HepG2 (cell line): ENCODE data around the gene ALPK1.

Experiments
- KLF13 ChIP-seq: sonication (generic); formaldehyde crosslinking; IDR thresholded peaks from 2 replicates; pipeline ENCODE4 v1.4.0; 2020; ENCODE audit warnings: mild to moderate bottlenecking, missing genetic modification reagents
- SNAPC4 ChIP-seq: sonication (generic); formaldehyde crosslinking; IDR thresholded peaks from 2 replicates; pipeline ENCODE4 v1.4.0; 2020; ENCODE audit warnings: mild to moderate bottlenecking, missing genetic modification reagents

GRCh38 chr4:112449708-112450107 lies 152.5 kb downstream of the ALPK1 start:
- TF ChIP-seq KLF13 (no peak), SNAPC4 (CRISPR knock-in tag) (no peak)
